Measurements from ENCODE around the gene MORF4L2.
"Not testable (repeated sequence)": the region's sequence is repeated elsewhere in the genome, so short reads cannot be mapped to it uniquely, and the experiment has no call there.

The MORF4L2 gene

DNA sequence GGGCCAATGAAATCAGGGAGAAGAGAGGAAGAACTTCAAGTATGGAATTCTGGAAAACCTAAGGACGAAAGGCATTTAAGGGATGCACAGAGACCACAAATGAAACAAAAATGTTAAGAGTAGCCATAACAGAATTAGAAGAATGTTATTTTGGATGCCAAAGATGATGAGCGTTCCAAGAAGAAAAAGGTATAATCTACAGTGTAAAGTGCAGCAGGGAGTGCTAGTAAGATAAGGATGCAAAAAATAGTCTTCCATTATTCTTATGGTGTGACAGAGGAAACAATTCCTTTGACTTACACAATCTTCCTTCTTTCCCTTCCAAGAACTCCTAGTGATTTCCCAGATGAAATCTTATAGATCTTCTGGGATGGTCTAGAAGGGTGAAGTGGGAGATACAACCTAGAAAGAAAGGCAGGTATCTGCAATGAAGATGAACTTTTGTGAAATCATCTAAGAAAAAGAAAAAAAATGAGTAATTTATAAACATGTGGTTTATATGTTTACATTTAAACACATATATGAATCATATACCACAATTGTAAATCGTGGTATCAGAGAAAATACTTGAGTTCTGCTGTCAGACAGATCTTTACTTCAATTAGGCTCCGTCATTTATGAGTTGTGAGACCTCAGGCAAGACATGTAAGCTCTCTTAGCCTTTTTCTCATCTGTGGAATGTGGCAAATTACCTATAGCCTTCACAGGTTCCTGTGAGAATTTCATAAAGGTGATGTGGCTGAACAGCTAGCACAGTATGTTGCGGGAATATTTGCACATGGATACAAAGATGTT is 8.1 kb downstream of the MORF4L2 start:
- DNase-seq = no peak

DNA sequence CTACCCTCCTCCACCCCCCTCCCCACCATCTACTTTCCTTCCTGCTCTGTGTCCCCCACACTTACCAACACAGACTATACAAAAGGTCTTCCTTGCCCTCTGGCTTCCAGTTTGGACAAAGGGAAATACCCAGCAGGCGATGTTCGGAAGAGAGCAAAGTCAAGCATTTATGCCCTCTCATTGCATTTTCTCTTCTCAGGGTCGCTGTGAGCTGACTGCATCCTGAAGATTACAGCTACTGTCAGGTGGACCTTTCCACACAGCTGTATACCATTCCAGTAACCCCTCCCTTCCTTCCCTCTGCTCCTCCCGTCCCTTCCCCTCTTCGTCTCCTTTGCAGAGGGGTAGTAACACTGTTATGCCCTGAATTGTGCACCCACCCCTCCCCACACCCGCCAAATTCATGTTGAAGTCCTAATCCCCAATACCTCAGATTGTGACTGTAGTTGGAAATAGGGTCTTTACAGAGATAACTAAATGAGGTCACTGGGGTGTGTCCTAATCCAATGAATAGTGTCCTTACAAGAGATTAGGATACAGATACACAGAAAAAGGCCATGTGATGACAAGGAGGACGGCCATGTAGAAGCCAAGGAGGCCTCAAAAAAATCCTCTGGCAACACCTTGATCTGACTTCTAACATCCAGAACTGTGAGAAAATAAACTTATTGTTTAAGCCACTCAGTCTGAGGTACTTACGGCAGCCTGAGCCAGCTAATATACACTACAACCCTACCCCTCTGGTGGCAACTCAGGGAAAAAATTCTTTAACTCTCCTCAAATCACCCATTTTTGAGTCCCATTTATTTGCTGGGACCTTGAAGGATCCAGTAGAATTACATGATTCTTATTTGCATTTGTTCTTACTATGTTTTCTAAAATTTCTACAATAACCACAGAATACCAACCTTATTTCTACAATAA is 11.7 kb downstream of the MORF4L2 start:
- DNase-seq = no peak

DNA sequence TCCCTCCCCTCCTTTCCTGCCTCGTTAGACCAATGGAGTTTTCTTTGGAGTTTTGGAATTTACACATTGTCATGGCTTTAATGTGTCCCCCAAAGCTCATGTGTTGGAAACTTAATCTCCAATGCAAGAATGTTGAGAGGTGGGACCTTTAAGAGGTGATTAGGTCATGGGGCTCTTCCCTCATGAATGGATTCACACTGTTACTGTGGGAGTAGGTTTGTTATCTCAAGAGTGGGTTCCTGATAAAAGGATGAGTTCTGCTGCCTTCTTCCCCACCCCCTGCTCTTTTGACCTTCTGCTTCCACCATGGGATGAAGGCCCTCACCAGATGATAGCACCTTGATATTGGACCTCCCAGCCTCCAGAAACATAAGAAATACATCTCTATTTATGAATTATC is 16.8 kb downstream of the MORF4L2 start:
- DNase-seq = no peak

DNA sequence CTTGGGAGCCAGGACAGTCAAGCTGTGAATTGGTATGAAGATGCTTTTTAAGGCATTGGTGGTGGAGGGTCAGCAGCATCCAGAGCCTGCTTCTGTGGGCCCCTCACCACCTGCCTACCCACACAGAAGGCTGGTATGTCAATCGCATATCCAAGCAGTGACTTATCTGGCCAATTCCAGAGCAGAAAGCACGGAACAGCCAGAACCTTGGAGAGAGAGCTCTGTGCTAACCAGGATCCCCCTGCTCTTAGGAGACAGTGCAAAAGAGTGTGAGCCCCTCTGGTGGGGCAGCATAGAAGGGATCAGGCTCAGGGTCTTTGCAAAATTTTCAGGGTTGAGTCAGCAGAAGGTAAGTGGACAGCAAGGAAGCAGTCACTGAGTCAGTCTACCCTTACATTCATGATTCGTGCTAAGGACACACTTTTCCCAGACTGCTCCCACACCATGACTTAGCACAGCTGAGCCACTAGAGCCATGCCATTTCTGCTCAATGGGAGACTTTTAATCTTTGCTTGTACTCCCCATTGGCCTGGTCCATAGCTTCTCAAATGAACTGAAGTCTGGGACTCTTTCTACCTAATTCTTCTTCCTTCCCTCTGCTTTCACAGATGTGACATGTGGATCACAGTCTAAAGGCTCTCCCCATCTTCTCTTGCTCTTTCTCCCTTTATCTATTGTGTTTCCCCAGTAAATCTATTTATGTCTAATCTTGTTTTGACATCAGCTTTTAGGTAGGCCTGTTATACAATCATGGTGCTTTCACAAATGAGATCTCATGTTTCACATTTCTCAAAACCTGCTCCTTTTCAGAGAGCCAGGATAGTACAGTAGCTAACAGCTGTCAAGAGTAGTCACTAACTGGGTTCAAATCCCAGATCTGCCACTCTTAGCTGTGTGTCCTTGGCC is 20.0 kb downstream of the MORF4L2 start:
- DNase-seq = no peak

DNA sequence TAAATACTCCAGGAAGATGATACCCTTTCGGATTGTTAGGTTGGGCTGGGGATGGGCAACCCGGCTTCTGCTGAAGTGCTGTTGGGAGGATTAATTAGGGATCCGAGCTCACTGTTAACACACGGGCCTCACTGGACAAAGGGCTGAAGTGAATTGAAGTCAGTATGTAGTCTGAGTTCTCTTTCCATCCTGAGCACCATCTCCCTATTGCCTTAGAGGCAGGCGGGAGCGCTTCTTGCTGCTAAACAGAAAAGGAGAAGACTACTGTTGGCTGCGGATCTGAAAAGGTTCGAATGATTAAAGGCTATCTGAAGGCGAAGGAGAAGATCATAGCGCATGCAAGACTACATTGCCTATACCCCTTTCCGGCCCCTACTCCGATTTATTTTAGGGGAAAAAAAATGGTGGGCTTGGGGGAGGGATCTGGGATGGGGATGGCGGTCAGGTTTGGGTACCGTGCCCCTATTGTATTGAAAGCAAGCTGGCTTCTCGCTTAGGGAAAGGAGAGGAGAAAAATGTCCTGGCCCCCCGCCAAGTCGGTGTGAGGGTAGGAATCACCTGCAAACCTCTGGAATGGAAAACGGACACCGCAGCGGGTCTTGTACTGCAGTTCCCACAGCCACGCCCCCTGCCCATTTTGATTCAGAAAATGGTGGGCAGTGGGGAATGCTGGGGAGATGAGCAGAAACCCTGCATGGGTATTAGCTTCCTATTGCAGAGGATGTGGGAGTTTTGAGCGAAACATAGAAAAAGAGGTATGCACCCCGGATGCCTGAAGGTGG is 22.3 kb downstream of the MORF4L2 start:
- no peak for DNase-seq

DNA sequence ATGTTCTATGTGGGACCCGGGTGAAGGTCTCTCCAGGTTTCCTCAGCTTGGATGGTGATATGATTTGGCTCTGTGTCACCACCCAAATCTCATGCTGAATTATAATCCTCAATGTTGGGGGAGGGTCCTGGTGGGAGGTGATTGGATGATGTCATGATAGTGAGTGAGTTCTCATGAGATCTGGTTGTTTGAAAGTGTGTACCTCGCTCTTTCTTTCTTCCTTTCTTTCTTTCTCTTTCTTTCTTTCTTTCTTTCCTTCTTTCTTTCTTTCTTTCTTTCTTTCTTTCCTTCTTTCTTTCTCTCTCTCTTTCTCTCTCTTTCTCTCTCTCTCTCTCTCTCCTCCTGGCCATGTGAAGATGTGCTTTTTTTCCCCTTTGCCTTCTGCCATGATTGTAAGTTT is 27.0 kb downstream of the MORF4L2 start:
- not testable (repeated sequence) for DNase-seq

DNA sequence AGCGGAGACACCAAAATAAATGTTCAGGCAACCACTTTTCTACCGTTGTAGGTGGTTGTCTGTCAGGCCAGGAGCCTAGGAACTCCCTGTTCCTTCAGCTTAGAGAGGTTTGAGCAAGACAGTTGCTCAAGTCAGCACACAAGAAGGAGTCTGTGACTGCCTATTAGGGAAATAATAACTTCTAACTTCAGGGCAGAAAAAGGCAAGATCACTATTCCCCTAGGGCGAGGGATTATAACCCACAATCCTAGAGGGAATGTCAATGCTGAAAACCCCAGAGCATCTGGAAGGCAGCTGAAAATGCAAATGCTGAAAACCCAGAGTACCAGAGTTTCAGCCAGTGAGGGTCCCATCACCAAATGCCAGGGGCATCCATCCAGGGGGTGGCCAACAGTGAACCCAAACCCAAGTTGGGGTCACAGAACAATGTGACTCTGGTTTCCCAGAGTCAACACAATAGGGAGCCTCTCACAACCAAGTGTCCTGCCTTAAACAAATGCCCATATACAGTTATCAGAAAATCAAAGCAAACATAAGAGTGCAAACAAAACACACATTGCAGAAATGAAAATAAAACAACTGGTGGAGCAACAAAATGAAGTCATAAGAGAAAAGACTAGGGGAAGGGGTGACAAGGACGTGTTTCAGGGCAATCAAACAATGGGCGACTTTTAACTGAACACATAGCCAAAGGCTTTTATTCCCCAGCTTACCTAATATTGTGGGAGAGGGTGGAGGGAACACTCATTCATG is 27.6 kb downstream of the MORF4L2 start:
- no peak for DNase-seq

DNA sequence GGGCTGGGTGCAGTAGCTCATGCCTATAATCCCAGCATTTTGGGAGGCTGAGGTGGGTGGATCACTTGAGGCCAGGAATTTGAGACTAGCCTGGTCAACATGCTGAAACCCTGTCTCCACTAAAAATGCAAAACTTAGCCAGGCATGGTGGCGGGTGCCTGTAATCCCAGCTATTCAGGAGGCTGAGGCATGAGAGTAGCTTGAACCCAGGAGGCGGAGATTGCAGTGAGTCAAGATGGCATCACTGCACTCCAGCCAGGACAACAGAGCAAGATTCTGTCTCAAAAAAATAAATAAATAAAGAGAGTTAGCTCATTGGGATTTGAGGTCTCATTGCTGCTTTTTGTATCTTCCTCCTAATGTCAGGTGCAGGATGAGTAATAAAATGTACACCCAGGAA is 29.4 kb downstream of the MORF4L2 start:
- not testable (repeated sequence) for DNase-seq

DNA sequence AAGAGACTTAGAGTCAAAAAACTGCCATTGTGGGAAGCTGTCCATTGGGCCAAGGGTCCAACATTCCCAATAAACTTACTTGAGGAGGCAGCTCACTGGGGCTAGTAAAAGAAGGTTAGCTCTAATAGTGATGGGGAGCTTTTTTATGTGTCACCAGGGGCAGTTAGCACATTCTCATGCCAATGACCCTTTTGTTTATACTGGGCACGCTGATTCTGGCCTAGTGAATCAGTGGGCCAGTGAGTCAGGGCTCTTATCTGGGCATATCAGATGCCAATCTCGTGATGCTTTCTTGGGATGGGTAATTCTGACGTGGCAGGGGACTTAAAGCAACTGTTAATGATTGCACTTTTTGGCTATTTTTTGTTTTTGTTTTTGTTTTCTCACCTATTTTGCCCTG is 29.9 kb downstream of the MORF4L2 start:
- DNase-seq = no peak

DNA sequence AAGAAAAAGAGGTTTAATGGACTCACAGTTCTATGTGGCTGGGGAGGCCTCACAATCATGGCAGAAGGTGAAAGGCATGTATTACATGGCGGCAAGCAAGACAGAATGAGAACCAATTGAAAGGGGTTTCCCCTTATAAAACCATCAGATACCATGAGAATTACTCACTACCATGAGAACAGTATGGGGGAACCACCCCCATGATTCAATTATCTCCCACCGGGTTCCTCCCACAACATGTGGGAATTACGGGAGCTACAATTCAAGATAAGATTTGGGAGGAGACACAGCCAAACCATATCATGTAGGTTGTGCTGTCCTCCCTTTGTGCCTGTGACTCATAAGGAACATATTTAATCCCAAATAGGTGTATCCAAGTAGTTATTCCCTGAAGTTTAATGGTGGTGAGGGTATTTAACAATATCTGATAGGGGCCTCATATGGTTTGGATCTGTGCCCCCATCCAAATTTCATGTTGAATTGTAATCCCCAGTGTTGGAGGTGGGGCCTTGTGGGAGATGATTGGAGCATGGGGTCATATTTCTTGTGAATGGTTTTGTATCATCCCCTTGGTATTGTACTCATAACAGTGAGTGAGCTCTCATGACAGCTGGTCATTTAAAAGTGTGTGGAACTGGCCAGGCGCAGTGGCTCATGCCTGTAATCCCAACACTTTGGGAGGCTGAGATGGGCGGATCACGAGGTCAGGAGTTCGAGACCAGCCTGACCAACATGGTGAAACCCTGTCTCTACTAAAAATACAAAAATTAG is 31.1 kb downstream of the MORF4L2 start:
- DNase-seq = not testable (repeated sequence)

DNA sequence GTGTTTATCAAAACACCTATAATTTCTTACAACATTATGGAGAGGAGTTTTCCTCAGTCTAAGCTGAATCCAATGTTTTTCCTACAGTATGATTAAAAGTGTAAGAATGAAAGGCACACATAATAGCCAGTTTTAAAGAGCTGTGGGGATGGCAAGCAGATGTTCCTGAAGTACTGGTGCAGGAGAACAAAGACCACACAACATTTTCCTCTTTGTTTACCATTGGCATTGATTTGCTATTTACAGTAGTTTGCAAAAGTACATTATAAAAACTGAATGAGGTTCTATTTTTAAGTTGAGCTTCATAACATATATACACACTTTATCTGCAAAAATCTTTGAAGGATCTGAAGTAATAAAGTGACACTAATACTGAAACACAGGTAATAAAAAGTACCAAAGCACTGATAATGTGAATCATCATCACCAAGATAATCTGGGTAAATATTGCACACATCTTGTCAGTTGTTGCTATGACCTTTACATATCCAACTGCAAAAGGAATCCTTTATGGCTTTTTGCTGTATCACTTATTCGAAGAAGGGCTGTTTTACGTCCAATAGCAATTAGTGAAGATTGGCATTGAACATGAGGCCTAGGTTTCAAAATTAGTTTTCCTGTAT is 35.2 kb downstream of the MORF4L2 start:
- DNase-seq = no peak

DNA sequence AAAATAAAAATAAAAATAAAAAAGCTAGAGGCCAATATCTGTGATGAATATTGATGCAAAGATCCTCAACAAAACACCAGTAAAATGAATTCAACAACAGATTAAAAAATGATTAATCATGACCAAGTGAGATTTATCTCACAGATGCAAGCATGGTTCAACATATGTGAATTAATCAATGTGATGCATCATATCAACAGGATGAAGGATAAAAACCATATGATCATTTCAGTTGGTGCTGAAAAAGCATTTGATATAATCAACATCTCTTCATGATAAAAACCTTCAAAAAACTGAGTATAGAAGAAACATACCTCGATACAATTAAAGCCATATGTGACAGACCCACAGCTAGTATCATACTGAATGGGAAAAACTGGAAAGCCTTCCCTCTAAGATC is 38.9 kb downstream of the MORF4L2 start:
- DNase-seq = no peak

DNA sequence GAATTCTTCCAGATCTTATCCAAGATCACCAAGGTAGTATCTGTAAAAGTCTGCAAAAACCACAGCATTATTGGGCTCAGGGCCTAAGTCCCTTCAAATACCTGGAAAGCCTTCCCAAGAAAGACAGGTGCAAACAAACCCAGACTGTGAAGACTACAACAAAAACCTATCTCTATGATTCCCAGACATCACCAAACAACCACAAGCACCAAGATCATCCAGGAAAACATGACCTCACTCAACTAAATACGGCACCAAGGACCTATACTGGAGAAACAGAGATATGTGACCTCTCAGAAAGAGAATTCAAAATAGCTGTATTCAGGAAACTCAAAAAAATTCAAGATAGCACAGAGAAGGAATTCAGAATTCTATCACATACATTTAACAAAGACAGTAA is 42.4 kb downstream of the MORF4L2 start:
- DNase-seq = no peak

DNA sequence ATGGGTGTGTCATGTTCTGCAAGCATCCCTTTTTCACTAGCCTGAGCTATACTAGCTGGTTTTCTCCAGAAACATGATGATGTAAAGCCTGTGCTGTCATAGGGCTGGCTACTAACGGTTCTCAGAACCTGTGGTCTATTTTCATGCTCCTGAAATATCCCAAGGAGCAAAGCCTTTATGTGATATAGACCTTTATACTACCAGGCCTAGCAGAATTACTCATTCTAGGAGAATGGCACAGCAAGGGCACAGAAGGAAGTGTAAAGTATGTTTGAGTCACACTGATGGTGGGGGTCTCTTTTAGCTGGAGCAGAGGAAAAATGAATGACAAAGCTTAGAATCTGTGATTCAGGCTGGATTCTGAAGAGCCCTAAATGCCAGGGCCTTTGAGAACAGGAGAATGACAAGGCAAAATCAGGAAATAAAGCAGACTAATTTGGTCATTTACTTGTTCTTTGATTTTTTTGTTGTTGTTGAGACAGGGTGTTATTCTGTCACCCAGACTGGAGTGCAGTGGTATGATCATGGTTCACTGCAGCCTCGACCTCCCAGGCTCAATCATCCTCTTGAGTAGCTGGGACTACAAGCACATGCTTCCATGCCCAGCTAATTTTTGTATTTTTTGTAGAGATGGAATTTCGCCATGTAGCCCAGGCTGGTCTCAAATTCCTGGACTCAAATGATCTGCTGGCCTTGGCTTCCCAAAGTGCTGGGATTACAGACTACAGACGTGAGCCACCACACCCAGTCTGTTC is 45.9 kb downstream of the MORF4L2 start:
- DNase-seq = no peak

DNA sequence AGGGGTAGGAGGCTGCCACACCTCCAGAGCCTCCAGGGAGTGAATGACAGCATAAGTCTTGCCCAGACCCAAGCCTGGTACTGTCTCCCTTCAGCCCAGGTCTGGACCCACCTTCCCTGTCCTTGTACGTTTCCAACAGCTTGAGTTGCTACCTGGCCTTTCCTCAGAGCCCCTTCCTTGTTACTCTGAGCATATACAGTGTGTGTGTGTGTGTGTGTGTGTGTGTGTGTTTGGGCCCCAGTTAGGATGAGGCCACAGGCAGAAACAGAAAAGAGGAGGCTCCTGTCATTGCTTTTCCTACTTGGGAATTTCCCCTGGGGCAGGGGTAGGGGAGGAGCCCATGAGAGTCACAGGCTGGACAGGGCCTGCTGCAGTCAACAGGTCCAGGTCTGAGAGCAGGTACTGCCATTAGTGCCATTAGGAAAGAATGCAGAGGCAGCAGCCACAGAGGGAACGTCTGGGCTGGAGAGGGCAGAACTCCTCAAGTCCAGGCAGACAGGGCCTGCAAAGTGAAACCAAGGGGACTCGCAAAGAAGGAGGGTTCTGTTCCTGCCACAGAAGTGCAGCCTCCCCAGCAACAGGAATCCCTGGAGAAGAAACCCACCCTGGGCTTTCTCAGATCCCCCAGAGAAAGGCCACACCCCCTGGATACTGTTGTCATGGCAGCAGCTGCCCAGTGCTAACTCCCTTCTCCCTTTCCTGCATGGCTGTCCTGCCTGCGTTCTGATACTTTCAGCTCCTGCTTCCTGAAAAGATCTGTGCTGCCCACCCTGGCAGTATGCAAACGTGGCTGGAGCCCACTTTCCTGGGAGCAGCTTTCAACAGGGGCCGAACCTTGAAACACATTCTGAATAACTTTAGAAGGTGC is 47.8 kb downstream of the MORF4L2 start:
- DNase-seq = not testable (repeated sequence)

DNA sequence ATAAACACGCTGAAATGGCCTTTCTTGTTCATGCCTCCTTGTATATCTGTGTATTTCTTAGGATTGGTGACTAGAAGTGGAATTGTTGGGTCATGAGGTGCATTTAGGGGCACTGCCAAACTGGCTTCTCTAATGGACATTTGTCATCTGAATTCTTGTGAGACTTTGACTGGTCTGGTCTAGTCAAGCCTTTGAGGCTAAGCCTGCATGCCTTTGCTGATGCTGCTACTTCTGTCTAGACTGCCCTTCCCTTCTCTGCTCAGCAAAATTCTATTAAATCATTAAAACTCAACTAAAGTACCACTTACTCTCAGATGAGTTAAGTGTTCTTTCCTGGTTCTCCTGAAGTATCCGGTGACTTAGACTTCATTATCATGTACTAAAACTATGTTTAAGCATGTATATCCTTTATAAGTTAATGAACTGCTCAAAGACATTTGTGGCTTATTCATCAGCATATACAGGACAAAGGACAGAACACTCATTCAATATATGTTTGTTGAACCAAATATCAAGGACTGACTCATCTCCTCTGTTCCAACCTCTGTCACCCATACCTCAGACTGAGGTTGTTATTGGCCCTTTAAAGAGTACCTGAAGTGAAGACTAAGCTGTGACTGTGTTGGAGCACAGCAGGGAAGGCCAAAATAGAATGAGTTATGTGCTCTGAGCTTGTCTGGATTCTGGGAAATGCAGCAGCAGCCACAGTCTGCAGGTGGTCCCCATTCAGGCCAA is 48.7 kb downstream of the MORF4L2 start:
- DNase-seq = no peak

DNA sequence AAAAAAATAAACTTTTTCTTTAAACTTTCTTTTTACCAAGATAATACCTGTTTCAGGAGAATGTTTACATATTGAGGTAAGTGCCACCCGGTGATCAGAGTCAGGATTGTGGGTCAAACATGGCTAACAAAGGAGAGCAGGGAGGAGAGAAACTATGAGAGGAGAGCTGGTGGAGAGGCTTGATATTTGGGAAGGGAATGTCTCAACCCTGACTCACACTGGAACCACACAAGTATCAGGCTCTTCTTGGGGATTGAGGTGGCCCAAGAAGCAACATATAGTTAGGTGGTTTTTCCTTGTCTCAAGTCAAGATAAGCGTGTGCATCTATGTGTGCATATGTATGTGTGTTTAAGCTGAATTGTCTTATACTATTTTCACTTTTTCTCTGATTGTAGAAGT is 51.1 kb downstream of the MORF4L2 start:
- DNase-seq = no peak

DNA sequence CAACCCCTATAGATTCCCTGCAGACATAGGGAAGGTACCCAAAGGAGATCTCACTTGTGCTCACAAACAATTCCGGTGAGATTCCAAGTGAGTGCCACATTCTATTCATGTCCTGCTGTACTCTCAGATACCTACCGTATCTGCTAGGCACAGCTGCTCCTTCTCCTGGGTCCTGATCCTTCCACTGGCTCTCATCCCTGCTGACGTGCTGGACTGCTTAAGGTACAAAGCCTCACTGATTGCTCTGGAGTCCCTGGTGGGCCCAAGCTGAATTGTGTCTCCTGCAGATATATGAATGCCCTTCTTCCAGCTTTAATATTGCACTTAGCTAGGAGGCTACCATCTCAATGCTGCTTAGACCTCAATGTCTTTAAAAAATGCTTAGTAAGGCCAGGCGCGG is 55.4 kb downstream of the MORF4L2 start:
- DNase-seq = no peak
